Hepatocyte (in vitro differentiated cells): ENCODE data around the gene GRIPAP1. TPM values are rescaled to one million over a fixed set of nuclear protein-coding genes. Genes with fewer than 3 reads are reported as not detected.

Experiments used
- DNase-seq: peaks from one replicate; pipeline ENCODE4 v3.0.0-alpha.2; 2016; ENCODE audit warnings: low spot score
- H2AFZ ChIP-seq: fragments of 200-600 bp; sonication (generic); 2 replicates; pipeline ENCODE4 v1.6.0; 2016; ENCODE audit warnings: antibody characterized with exemption, mild to moderate bottlenecking
- H3K27ac ChIP-seq: fragments of 200-600 bp; sonication (generic); 2 replicates; pipeline ENCODE4 v1.5.1; 2016; ENCODE audit warnings: mild to moderate bottlenecking
- H3K27me3 ChIP-seq: fragments of 200-600 bp; sonication (generic); 2 replicates; pipeline ENCODE4 v1.6.1; 2016
- H3K36me3 ChIP-seq: fragments of 200-600 bp; sonication (generic); replicated peaks from 2 replicates; pipeline ENCODE4 v1.5.1; 2016; ENCODE audit warnings: low read depth; ENCODE audit not compliant: insufficient read depth
- H3K4me1 ChIP-seq: fragments of 200-600 bp; sonication (generic); 2 replicates; pipeline ENCODE4 v1.5.1; 2016; ENCODE audit warnings: mild to moderate bottlenecking, moderate library complexity; ENCODE audit not compliant: insufficient read depth
- H3K4me2 ChIP-seq: fragments of 200-600 bp; sonication (generic); 2 replicates; pipeline ENCODE4 v1.6.0; 2016
- H3K4me3 ChIP-seq: fragments of 200-600 bp; sonication (generic); 2 replicates; pipeline ENCODE4 v1.5.1; 2016; ENCODE audit warnings: mild to moderate bottlenecking
- H3K79me2 ChIP-seq: fragments of 200-600 bp; sonication (generic); 2 replicates; pipeline ENCODE4 v1.6.0; 2017; ENCODE audit warnings: mild to moderate bottlenecking
- H3K9me2 ChIP-seq: fragments of 200-600 bp; sonication (generic); replicated peaks from 2 replicates; pipeline ENCODE4 v1.6.0; 2017; ENCODE audit warnings: mild to moderate bottlenecking; ENCODE audit not compliant: insufficient read depth
- H3K9me3 ChIP-seq: fragments of 200-600 bp; sonication (generic); 2 replicates; pipeline ENCODE4 v1.5.1; 2016; ENCODE audit warnings: low read depth, mild to moderate bottlenecking
- H4K20me1 ChIP-seq: fragments of 200-600 bp; sonication (generic); 2 replicates; pipeline ENCODE4 v1.6.0; 2016; ENCODE audit warnings: mild to moderate bottlenecking; ENCODE audit not compliant: insufficient read depth, poor library complexity, severe bottlenecking
- EZH2 ChIP-seq: fragments of 200-600 bp; sonication (generic); IDR thresholded peaks from 2 replicates; pipeline ENCODE4 v1.6.1; 2016; ENCODE audit warnings: antibody characterized with exemption, mild to moderate bottlenecking, borderline replicate concordance
- EZH2phosphoT487 ChIP-seq: fragments of 200-600 bp; sonication (generic); IDR thresholded peaks from one replicate; pipeline ENCODE4 v1.6.1; 2018; ENCODE audit warnings: antibody characterized with exemption, mild to moderate bottlenecking, low read depth, moderate library complexity; ENCODE audit not compliant: unreplicated experiment, severe bottlenecking
- WGBS: methylation state at CpG from one replicate; pipeline ENCODE4 v1.1.6; 2016; ENCODE audit warnings: low lambda C conversion rate; ENCODE audit errors: missing lambda C conversion rate; 5-methylcytosine and 5-hydroxymethylcytosine counted together
- polyA plus RNA-seq: library from polyadenylated mRNA; unstranded; fragments of >200 nt; fragmentation: Nextera tagmentation; extraction: Ambion mirVana; gene quantifications from 2 replicates; pipeline ENCODE4 v1.2.1, GENCODE V29; 2016
- total RNA-seq: library from RNA; depleted of rRNA; stranded (reverse); fragments of >200 nt; gene quantifications from 2 replicates; pipeline ENCODE4 v1.2.3, GENCODE V29; 2014
- TF ChIP-seq, protein P1 (sequence below): fragments of 200-600 bp; sonication (generic); IDR thresholded peaks from 2 replicates; pipeline ENCODE4 v1.5.1; 2016; ENCODE audit warnings: antibody characterized with exemption, mild to moderate bottlenecking; ENCODE audit not compliant: poor library complexity

The GRIPAP1 gene
- total and polyA plus RNA-seq, 2 experiments from 2014 or later, result 20.2 to 31.4 TPM

DNA sequence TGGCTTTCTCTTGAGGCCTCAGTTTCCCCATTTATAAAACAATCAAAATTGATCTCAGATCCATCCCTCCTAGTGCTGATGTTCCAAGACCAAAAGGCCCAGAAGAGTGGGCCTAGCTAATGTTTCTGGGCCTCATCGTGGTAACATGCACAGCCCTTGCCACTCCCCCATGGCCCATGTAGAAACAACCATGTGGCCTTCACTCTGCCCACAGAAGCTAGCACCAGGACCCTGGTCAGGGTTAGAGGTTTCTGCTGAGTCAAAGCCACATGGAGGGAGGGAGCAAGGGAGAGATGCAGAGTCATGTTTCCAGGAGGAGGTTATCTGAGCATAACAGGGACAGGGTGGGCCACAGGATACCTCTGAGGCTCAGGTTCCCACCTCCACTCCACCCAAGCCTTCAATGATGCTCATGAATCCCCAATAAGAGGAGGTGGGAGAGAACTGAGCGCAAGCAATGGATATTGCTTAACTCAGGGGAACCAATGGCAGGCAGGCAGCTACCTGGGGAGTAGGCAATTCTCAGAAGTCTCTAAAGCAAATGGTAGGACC lies 61.6 kb downstream of the GRIPAP1 start:
- Histone ChIP-seq H3K36me3 (no peaks in the 10 kb centered on the region), H3K4me1 (no peaks in the 10 kb centered on the region), H3K4me2 (no peak overlapping the region), H3K79me2 (peaks cover 53% of the 10 kb centered on the region), H3K4me3 (no peak overlapping the region), H3K9me3 (no peaks in the 10 kb centered on the region), H3K27me3 (no peaks in the 10 kb centered on the region), H2AFZ (no peak overlapping the region), H4K20me1 (peaks cover 8% of the 10 kb centered on the region), H3K9me2 (no peaks in the 10 kb centered on the region), H3K27ac (no peak overlapping the region)
- TF ChIP-seq EZH2phosphoT487 (no peak), EZH2 (no peak)
- TF ChIP-seq, protein P1, sequence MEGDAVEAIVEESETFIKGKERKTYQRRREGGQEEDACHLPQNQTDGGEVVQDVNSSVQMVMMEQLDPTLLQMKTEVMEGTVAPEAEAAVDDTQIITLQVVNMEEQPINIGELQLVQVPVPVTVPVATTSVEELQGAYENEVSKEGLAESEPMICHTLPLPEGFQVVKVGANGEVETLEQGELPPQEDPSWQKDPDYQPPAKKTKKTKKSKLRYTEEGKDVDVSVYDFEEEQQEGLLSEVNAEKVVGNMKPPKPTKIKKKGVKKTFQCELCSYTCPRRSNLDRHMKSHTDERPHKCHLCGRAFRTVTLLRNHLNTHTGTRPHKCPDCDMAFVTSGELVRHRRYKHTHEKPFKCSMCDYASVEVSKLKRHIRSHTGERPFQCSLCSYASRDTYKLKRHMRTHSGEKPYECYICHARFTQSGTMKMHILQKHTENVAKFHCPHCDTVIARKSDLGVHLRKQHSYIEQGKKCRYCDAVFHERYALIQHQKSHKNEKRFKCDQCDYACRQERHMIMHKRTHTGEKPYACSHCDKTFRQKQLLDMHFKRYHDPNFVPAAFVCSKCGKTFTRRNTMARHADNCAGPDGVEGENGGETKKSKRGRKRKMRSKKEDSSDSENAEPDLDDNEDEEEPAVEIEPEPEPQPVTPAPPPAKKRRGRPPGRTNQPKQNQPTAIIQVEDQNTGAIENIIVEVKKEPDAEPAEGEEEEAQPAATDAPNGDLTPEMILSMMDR, result no peak
- no peak for DNase-seq
- WGBS, result 82% methylated on average over 2 of the region's 2 CpGs

DNA sequence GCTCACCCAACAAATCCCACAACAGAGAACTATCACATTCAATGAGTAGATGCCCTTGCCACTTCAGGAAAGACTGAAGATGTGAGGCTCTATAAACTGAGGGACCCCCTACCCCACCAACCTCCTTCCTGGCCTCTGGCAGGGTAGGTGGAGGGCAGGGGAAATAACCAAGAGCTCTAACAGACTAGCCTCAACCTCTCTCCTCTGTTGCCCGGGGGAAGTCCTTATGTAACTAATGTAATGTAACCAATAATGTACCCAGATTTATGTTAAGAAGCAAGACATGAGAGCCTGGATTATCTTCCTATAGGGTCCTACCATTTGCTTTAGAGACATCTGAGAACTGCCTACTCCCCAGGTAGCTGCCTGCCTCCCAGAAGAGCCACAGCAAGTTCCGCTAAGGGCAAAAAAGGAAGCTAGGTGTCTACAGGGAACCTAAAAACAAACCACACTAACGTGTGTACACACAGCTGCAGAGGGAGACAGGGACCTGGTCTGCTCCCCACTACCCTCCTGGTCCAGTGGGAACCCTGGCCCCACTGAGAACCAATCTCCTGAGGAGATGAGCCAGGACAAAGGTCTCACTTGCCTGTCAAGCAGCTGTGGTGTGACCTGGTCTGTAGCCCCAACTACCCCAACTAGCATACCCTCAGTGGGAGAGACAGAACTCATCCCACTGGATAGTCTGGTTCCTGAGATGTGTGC lies 62.4 kb downstream of the GRIPAP1 start:
- no peak overlapping the region for H2AFZ ChIP-seq
- H4K20me1 ChIP-seq, result peaks cover 6% of the 10 kb centered on the region
- no peak overlapping the region for H3K4me2 ChIP-seq
- H3K27me3 ChIP-seq, result no peaks in the 10 kb centered on the region
- TF ChIP-seq EZH2, result no peak
- TF ChIP-seq, protein P1, result no peak
- no peak for TF ChIP-seq EZH2phosphoT487
- peaks cover 47% of the 10 kb centered on the region for H3K79me2 ChIP-seq
- DNase-seq, result no peak
- no peaks in the 10 kb centered on the region for H3K4me1 ChIP-seq
- no peak overlapping the region for H3K4me3 ChIP-seq
- no peaks in the 10 kb centered on the region for H3K9me3 ChIP-seq
- no peaks in the 10 kb centered on the region for H3K36me3 ChIP-seq
- H3K27ac ChIP-seq, result no peak overlapping the region
- 76% methylated on average over 3 of the region's 3 CpGs for whole genome bisulfite sequencing
- H3K9me2 ChIP-seq, result no peaks in the 10 kb centered on the region

DNA sequence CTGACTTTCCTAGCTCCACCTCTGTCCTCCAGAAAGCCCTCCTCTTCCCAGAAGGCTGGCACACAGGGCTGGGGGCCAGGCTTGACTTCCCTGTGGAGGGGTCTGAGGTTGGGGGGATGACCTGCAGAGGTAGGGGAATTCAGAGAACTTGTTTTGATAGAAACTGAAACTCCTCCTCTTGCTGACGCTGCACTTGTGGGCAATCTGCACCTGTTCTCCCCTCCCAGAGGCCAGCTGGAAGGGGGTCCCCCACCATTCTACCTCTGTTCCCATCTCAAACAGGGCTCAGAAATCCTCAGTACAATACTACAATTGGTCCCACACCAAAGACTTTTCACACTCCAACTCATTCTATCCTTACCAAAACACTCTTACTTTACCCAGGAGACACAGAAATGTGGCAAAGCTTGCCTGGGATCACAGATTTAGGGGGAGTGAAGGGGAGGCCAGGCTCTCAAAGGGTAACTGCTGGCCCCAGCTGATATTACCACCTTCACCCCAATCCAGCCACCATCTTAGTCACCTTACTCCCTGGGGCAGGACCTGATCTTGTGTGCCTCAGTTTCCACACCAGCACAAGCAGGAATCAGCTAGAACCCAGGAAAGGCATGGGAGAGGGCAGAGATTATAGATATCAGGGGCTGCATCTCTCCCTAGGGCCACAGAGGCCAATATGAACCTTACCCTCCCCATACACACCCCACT lies 63.2 kb downstream of the GRIPAP1 start:
- H3K4me2 ChIP-seq, result no peak overlapping the region
- no peaks in the 10 kb centered on the region for H3K4me1 ChIP-seq
- H3K27ac ChIP-seq, result no peak overlapping the region
- H3K9me2 ChIP-seq, result no peaks in the 10 kb centered on the region
- H3K4me3 ChIP-seq, result no peak overlapping the region
- H2AFZ ChIP-seq, result no peak overlapping the region
- no peaks in the 10 kb centered on the region for H3K9me3 ChIP-seq
- peaks cover 41% of the 10 kb centered on the region for H3K79me2 ChIP-seq
- DNase-seq, result no peak
- 69% methylated on average over 1 of the region's 1 CpG for WGBS
- H4K20me1 ChIP-seq, result peaks cover 6% of the 10 kb centered on the region
- no peaks in the 10 kb centered on the region for H3K27me3 ChIP-seq
- TF ChIP-seq, protein P1, result no peak
- TF ChIP-seq EZH2 (no peak), EZH2phosphoT487 (no peak)
- H3K36me3 ChIP-seq, result no peaks in the 10 kb centered on the region
